A673 (cell line): Measurements from ENCODE around the gene HAPSTR1. TPM values are rescaled to one million over a fixed set of nuclear protein-coding genes. Genes with fewer than 3 reads are reported as not detected.

ENCODE experiments used
- BruUV-seq: library from RNA; stranded (reverse); fragments of 400-500 nt; replicated peaks from 2 replicates; lab custom pipeline; 2021; lab: Mats Ljungman, UMichigan
- CTCF ChIA-PET: fragments of 300-600 bp; sonication (Branson Sonifier 250); formaldehyde crosslinking; loops from one replicate; lab custom pipeline; 2022; ENCODE audit warnings: antibody characterized with exemption; lab: Charles Lee
- POLR2A ChIA-PET: fragments of 300-600 bp; sonication (Branson Sonifier 250); formaldehyde crosslinking; loops from one replicate; lab custom pipeline; 2022; ENCODE audit warnings: antibody characterized with exemption; ENCODE audit not compliant: low non-redundant PET; lab: Charles Lee
- DNase-seq: peaks from one replicate; pipeline ENCODE4 v3.0.0-alpha.2; 2015; ENCODE audit warnings: low spot score
- H3K27ac ChIP-seq: fragments of 200-600 bp; sonication (generic); 2 replicates; pipeline ENCODE4 v1.5.1; 2016; ENCODE audit warnings: mixed run types, low read depth, mild to moderate bottlenecking, mixed read lengths, antibody characterized with exemption, low read length; ENCODE audit not compliant: poor library complexity, severe bottlenecking
- H3K27me3 ChIP-seq: fragments of 200-600 bp; sonication (generic); replicated peaks from 2 replicates; pipeline ENCODE4 v1.6.1; 2017; ENCODE audit warnings: mixed run types, low read depth, mild to moderate bottlenecking, mixed read lengths, antibody characterized with exemption, low read length; ENCODE audit not compliant: insufficient read depth, poor library complexity
- H3K36me3 ChIP-seq: fragments of 200-600 bp; sonication (generic); 2 replicates; pipeline ENCODE4 v1.6.1; 2016; ENCODE audit warnings: mixed run types, mild to moderate bottlenecking, mixed read lengths, antibody characterized with exemption, low read length; ENCODE audit not compliant: insufficient read depth, poor library complexity, severe bottlenecking
- H3K4me1 ChIP-seq: fragments of 200-600 bp; sonication (generic); 2 replicates; pipeline ENCODE4 v1.6.1; 2017; ENCODE audit warnings: mixed run types, mild to moderate bottlenecking, mixed read lengths, antibody characterized with exemption, low read length; ENCODE audit not compliant: insufficient read depth, poor library complexity, severe bottlenecking
- H3K4me3 ChIP-seq: fragments of 200-600 bp; sonication (generic); 2 replicates; pipeline ENCODE4 v1.5.1; 2016; ENCODE audit warnings: low read depth, mixed run types, mild to moderate bottlenecking, mixed read lengths, low read length; ENCODE audit not compliant: poor library complexity, severe bottlenecking
- H3K9me3 ChIP-seq: fragments of 200-600 bp; sonication (generic); 2 replicates; pipeline ENCODE4 v1.6.1; 2016; ENCODE audit warnings: mixed run types, low read depth, mild to moderate bottlenecking, mixed read lengths, antibody characterized with exemption, low read length; ENCODE audit not compliant: poor library complexity, severe bottlenecking
- EZH2 ChIP-seq: fragments of 200-600 bp; sonication (generic); IDR thresholded peaks from 2 replicates; pipeline ENCODE4 v1.6.1; 2017; ENCODE audit warnings: borderline replicate concordance, low read depth, mild to moderate bottlenecking, mixed read lengths, antibody characterized with exemption, low read length; ENCODE audit not compliant: poor library complexity, severe bottlenecking
- intact Hi-C: fragments of 100-400 bp; cut with micrococcal nuclease; formaldehyde crosslinking; loops from one replicate; pipeline ENCODE4 v1.10.0; 2022; ENCODE audit not compliant: unreplicated experiment
- total RNA-seq: library from RNA; stranded (reverse); gene quantifications from 2 replicates; pipeline ENCODE4 v1.2.3, GENCODE V29; 2021
- TF ChIP-seq, protein P1 (sequence below): fragments of 300-800, 200-600 bp; sonication (generic); conservative IDR thresholded peaks from 2 replicates; pipeline ENCODE4 v1.5.1; 2017; ENCODE audit warnings: low read depth, mild to moderate bottlenecking, antibody characterized with exemption, low read length, moderate library complexity, mixed read lengths

Gene HAPSTR1
- total RNA-seq, 1 experiment from 2014 or later = 90.4 TPM

DNA sequence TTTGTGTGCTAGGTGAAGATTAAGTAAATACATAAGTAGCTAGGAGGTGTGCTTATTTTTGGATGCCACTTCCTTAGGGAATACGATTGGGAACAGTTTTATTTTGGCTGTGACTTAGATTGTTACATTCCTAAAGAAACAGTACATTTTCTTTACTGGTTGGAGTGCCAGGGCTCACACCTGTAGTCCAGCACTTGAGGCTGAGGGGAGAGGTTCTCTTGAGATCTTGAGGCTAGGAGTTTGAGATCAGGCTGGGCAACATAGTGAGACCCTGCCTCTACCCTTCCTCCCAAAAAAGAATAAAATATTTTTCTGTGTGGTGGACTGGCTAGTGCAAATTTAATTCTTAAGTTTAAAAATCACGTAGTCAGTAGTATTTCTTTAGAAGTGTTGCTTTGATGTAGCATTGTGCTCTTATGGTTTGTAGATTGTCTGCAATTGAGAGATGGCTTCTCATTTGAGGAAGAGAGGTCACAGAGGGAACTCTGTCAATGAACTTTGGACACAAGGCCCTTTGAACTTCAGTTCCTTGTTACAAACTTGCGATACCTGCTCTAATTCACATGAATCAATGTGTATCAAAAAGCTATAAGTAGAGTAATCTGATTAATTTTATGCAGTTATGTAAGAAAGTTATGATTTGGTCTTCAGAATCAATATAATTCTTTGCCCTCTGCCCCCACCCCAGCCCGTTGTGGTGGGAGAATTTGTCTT, 7.1 kb downstream of the HAPSTR1 start:
- BruUV-seq = no TSS peak
- Histone ChIP-seq H3K4me1 (peaks cover 38% of the 10 kb centered on the region), H3K27me3 (no peaks in the 10 kb centered on the region), H3K36me3 (peaks cover 84% of the 10 kb centered on the region), H3K4me3 (no peak overlapping the region), H3K27ac (peak overlapping the region; percentile 47), H3K9me3 (no peaks in the 10 kb centered on the region)
- intact Hi-C loops = loop anchor here (5.0 kb wide), 1 partner anchor 176 kb away; no protein-coding TSS in a partner anchor
- POLR2A ChIA-PET = interaction anchor here (0.7 kb wide), 1 partner anchor 15 kb away, joined by 4 read pairs; no protein-coding TSS in a partner anchor
- CTCF ChIA-PET = no interaction called here
- DNase-seq = no peak
- no peak for TF ChIP-seq EZH2
- TF ChIP-seq, protein P1, sequence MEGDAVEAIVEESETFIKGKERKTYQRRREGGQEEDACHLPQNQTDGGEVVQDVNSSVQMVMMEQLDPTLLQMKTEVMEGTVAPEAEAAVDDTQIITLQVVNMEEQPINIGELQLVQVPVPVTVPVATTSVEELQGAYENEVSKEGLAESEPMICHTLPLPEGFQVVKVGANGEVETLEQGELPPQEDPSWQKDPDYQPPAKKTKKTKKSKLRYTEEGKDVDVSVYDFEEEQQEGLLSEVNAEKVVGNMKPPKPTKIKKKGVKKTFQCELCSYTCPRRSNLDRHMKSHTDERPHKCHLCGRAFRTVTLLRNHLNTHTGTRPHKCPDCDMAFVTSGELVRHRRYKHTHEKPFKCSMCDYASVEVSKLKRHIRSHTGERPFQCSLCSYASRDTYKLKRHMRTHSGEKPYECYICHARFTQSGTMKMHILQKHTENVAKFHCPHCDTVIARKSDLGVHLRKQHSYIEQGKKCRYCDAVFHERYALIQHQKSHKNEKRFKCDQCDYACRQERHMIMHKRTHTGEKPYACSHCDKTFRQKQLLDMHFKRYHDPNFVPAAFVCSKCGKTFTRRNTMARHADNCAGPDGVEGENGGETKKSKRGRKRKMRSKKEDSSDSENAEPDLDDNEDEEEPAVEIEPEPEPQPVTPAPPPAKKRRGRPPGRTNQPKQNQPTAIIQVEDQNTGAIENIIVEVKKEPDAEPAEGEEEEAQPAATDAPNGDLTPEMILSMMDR = no peak

DNA sequence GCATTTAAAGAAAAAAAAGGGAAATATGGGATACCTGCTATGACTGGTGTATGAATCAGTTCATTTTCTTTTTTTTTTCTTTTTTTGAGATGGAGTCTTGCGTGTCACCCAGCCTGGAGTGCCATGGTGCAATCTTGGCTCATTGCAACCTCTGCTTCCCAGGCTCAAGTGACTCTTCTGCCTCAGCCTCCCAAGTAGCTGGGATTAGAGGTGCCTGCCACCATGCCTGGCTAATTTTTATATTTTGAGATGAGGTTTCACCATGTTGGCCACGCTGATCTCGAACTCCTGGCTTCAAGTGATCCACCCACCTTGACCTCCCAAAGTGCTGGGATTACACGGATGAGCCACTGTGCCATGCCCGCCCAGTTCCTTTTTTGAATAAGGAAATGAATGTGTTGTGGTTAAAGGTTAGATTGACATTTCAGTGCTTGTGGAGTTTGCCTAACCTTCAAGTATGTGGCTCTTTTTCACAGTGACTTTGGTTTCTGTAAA, 7.7 kb downstream of the HAPSTR1 start:
- ChIA-PET CTCF (no interaction called here), POLR2A (interaction anchor here (0.6 kb wide), 1 partner anchor 27 kb away, joined by 4 read pairs; no protein-coding TSS in a partner anchor)
- no peak for DNase-seq
- Histone ChIP-seq H3K27ac (peak overlapping the region; percentile 2), H3K4me1 (peaks cover 38% of the 10 kb centered on the region), H3K4me3 (no peak overlapping the region), H3K9me3 (no peaks in the 10 kb centered on the region), H3K36me3 (peaks cover 84% of the 10 kb centered on the region), H3K27me3 (no peaks in the 10 kb centered on the region)
- no TSS peak for BruUV-seq
- no peak for TF ChIP-seq EZH2
- TF ChIP-seq, protein P1 = no peak
- intact Hi-C loops = loop anchor here (5.0 kb wide), 1 partner anchor 177 kb away; no protein-coding TSS in a partner anchor

DNA sequence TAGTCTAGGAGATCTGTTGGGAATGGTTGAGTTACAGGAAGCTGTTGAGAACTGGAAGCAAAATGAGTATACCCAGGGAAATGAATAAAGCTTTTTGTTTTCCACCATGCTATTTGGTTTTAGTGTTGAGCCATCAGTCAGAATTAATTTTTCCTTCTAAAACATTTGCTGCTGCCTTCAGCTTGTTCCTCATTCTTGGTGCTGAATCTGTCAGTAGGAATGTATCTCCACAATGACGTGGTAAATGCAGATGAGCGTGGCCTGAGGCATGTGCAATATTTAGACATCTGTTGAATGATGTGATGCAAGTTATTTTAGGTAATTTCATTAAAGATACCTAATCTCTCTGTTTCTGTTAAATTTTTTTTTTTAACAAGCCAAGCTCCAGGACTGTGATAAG, 10.9 kb downstream of the HAPSTR1 start:
- H3K4me1 ChIP-seq = peaks cover 23% of the 10 kb centered on the region
- no peaks in the 10 kb centered on the region for H3K27me3 ChIP-seq
- peaks cover 94% of the 10 kb centered on the region for H3K36me3 ChIP-seq
- no peak for TF ChIP-seq EZH2
- TF ChIP-seq, protein P1 = no peak
- H3K9me3 ChIP-seq = no peaks in the 10 kb centered on the region
- ChIA-PET CTCF (no interaction called here), POLR2A (no interaction called here)
- no peak overlapping the region for H3K27ac ChIP-seq
- no TSS peak for BruUV-seq
- no peak for DNase-seq
- intact Hi-C loops = no loop called here
- H3K4me3 ChIP-seq = no peak overlapping the region
